GM06990 (cell line): Measurements from ENCODE around the gene SRP9.
"Not testable (repeated sequence)": the region's sequence is repeated elsewhere in the genome, so short reads cannot be mapped to it uniquely, and the experiment has no call there.

Experiments
- DNase-seq: peaks from one replicate; pipeline ENCODE4 v3.0.0-alpha.2; 2011; ENCODE audit not compliant: insufficient read length; ENCODE audit errors: extremely low read depth
- H3K27me3 ChIP-seq: replicated peaks from 2 replicates; pipeline ENCODE4 v1.6.0; 2011; ENCODE audit warnings: low read length; ENCODE audit not compliant: control insufficient read depth, insufficient read depth
- H3K36me3 ChIP-seq: 2 replicates; pipeline ENCODE4 v1.5.1; 2011; ENCODE audit warnings: low read length; ENCODE audit not compliant: control insufficient read depth, insufficient read depth
- H3K4me3 ChIP-seq: replicated peaks from 2 replicates; pipeline ENCODE4 v1.5.1; 2011; ENCODE audit warnings: low read depth, mild to moderate bottlenecking, control low read depth, low read length
- CTCF ChIP-seq: IDR thresholded peaks from 2 replicates; pipeline ENCODE4 v1.5.1; 2011; ENCODE audit warnings: low read length, control low read depth, mild to moderate bottlenecking, inconsistent platforms; ENCODE audit not compliant: insufficient read depth, poor library complexity, severe bottlenecking

The SRP9 gene

GRCh38 chr1:225812488-225813213 lies 35.0 kb downstream of the SRP9 start:
- TF ChIP-seq CTCF, result no peak
- Histone ChIP-seq H3K4me3 (no peak overlapping the region), H3K36me3 (no peaks in the 10 kb centered on the region), H3K27me3 (no peaks in the 10 kb centered on the region)
- DNase-seq, result no peak

- H3K4me3 ChIP-seq, result no peak overlapping the region
- no peaks in the 10 kb centered on the region for H3K36me3 ChIP-seq
- TF ChIP-seq CTCF, result no peak
- H3K27me3 ChIP-seq, result no peaks in the 10 kb centered on the region
- DNase-seq, result no peak
Measured at GRCh38 chr1:225813214-225813964, 35.8 kb downstream of the SRP9 start.

GRCh38 chr1:225814381-225814780 lies 36.8 kb downstream of the SRP9 start:
- H3K36me3 ChIP-seq, result no peaks in the 10 kb centered on the region
- TF ChIP-seq CTCF, result no peak
- no peak for DNase-seq
- no peaks in the 10 kb centered on the region for H3K27me3 ChIP-seq
- no peak overlapping the region for H3K4me3 ChIP-seq

- not testable (repeated sequence) for H3K36me3 ChIP-seq, H3K4me3 ChIP-seq, H3K27me3 ChIP-seq, DNase-seq
Measured at GRCh38 chr1:225815090-225815489, 37.5 kb downstream of the SRP9 start.

GRCh38 chr1:225815526-225816178 lies 38.0 kb downstream of the SRP9 start:
- no peak for TF ChIP-seq CTCF
- Histone ChIP-seq H3K4me3 (no peak overlapping the region), H3K36me3 (no peaks in the 10 kb centered on the region), H3K27me3 (no peaks in the 10 kb centered on the region)
- no peak for DNase-seq
